Heart left ventricle (tissue), 16 donors: Measurements from ENCODE around the gene COL1A1. TPM values are rescaled to one million over a fixed set of nuclear protein-coding genes. Genes with fewer than 3 reads are reported as not detected.

Source experiments
- ATAC-seq, 4 donors: fragments of 200-7000 bp; cut with Tn5 transposase; one replicate each; pipeline ENCODE4 v1.9.1; 2020 to 2022; ENCODE audit warnings: moderate library complexity in 4 of 4, mild to moderate bottlenecking in 3 of 4, moderate number of reproducible peaks in 1 of 4
- DNase-seq, 5 donors: peaks; one replicate each; pipeline ENCODE4 v3.0.0-alpha.2; 2020
- H3K27ac ChIP-seq, 12 donors: fragments of 200-600 bp; sonication (generic) in 4 of 12; one replicate each; pipeline versions ENCODE4 v1.5.0 to v1.8.0; 2016 to 2022; ENCODE audit warnings: mild to moderate bottlenecking in 2 of 12
- H3K27me3 ChIP-seq, 9 donors: fragments of 200-600 bp; sonication (generic) in 2 of 9; one replicate each; pipeline versions ENCODE4 v1.5.1 to v1.8.0; 2016 to 2022; ENCODE audit warnings: mild to moderate bottlenecking in 3 of 9
- H3K36me3 ChIP-seq, 9 donors: fragments of 200-600 bp; sonication (generic) in 2 of 9; one replicate each; pipeline versions ENCODE4 v1.5.0 to v1.8.0; 2018 to 2022; ENCODE audit warnings: mild to moderate bottlenecking in 2 of 9
- H3K4me1 ChIP-seq, 12 donors: fragments of 200-600 bp; sonication (generic) in 4 of 12; one replicate each; pipeline versions ENCODE4 v1.5.0 to v1.8.0; 2016 to 2022; ENCODE audit warnings: mild to moderate bottlenecking in 3 of 12
- H3K4me3 ChIP-seq, 12 donors: fragments of 200-600 bp; sonication (generic) in 4 of 12; one replicate each; pipeline versions ENCODE4 v1.5.0 to v1.8.0; 2017 to 2022; ENCODE audit warnings: mild to moderate bottlenecking in 9 of 12, moderate library complexity in 4 of 12
- H3K9me3 ChIP-seq, 12 donors: fragments of 200-600 bp; sonication (generic) in 4 of 12; one replicate each; pipeline versions ENCODE4 v1.5.0 to v1.8.0; 2016 to 2022; ENCODE audit warnings: mild to moderate bottlenecking in 1 of 12
- POLR2A ChIP-seq, 2 donors: fragments of 450-650 bp; IDR thresholded peaks; one replicate each; pipeline ENCODE4 v1.6.1; 2017; ENCODE audit warnings: antibody characterized with exemption in 2 of 2, mild to moderate bottlenecking in 2 of 2, moderate library complexity in 2 of 2
- WGBS, 4 donors: extraction: QIAGEN DNeasy Blood & Tissue Kit in 2 of 4; methylation state at CpG; one replicate each; pipeline versions ENCODE4 v1.1.5 to v1.1.7; 2013 to 2018; 5-methylcytosine and 5-hydroxymethylcytosine counted together
- intact Hi-C, 10 donors: fragments of 100-400 bp; cut with DNase I; formaldehyde crosslinking; loops; one replicate each; pipeline versions ENCODE4 v1.11.1 to v1.14.2; 2022
- polyA plus RNA-seq, 2 donors: library from polyadenylated mRNA; stranded (reverse); fragments of 200-250 nt; gene quantifications; one replicate each; pipeline ENCODE4 v1.2.3, GENCODE V29; 2013
- total RNA-seq, 9 donors: library from RNA; depleted of rRNA in 2 of 9; stranded (reverse); fragments of >200 nt in 2 of 9; fragmentation: NEBNext Ultra II Directional in 3 of 9; extraction: Animal tissue kit (Norgen Biotek cat#: 25700) in 3 of 9; gene quantifications; one replicate each; pipeline versions ENCODE4 v1.1.0 to v1.2.4, GENCODE V29; 2016 to 2023
- TF ChIP-seq, protein P1 (sequence below), 12 donors: fragments of 200-600 bp; sonication (generic) in 4 of 12; IDR thresholded peaks; one replicate each; pipeline versions ENCODE4 v1.5.0 to v1.8.0; 2018 to 2022; ENCODE audit warnings: antibody characterized with exemption in 12 of 12, mild to moderate bottlenecking in 5 of 12
- donor health status: ischemic (EF 13 %, LVEDD 7.1; RV severe dilation, severe dysfunction).
- donor health status: healthy with polysubstance abuse.
- donor health status: DM: no; HTN: yes; CAD: no.
- donor health status: DM: no; HTN: no; CAD: no.
- donor health status: ischemic (EF 25% LVEDD 6.9; RV normal size, moderate dysfunction).
- donor health status: ischemic (EF 25% LVEDD 5.7; RV mildly dilated, moderate dysfunction).
- donor health status: healthy.
- donor health status: DM: yes; HTN: yes; CAD: no.
- donor health status: ischemic (EF 35%, LVEDD 5.7; RV mildly dilated, moderate dysfunction).
- donor health status: nonischemic (EF 11% LVEDD 7.7; RV severe dilation, severe dysfunction).
- donor health status: DM: yes; HTN: yes; CAD: no.
- donor health status: PGD.
- donor health status: ischemic (EF 29% LVEDD 5.4; RV normal size, mild dysfunction).
- donor health status: nonischemic (EF 23%, LVEDD 6.1; RV moderate dilation, normal function).

The COL1A1 gene
- total and polyA plus RNA-seq, 11 donors, result 10.2 to 897 (median 55.4) TPM

- Histone ChIP-seq H3K36me3 (no peaks in the 10 kb centered on the region), H3K27me3 (peaks cover 0 to 4% (median 0%) of the 10 kb centered on the region in 9 donors), H3K4me1 (peaks cover 0 to 9% (median 0%) of the 10 kb centered on the region in 12 donors), H3K9me3 (peaks cover 0 to 15% (median 3%) of the 10 kb centered on the region in 12 donors), H3K4me3 (no peak overlapping the region), H3K27ac (no peak overlapping the region)
- intact Hi-C loops, result no loop called here
- TF ChIP-seq, protein P1, sequence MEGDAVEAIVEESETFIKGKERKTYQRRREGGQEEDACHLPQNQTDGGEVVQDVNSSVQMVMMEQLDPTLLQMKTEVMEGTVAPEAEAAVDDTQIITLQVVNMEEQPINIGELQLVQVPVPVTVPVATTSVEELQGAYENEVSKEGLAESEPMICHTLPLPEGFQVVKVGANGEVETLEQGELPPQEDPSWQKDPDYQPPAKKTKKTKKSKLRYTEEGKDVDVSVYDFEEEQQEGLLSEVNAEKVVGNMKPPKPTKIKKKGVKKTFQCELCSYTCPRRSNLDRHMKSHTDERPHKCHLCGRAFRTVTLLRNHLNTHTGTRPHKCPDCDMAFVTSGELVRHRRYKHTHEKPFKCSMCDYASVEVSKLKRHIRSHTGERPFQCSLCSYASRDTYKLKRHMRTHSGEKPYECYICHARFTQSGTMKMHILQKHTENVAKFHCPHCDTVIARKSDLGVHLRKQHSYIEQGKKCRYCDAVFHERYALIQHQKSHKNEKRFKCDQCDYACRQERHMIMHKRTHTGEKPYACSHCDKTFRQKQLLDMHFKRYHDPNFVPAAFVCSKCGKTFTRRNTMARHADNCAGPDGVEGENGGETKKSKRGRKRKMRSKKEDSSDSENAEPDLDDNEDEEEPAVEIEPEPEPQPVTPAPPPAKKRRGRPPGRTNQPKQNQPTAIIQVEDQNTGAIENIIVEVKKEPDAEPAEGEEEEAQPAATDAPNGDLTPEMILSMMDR (IDR thresholded peaks at IDR 0.05), result no peak
- TF ChIP-seq POLR2A (IDR thresholded peaks at IDR 0.05), result no peak
- DNase-seq (no peak), ATAC-seq (no peak)
Observed at GRCh38 chr17:50234581-50234980, 33.1 kb upstream of the COL1A1 start.

DNA sequence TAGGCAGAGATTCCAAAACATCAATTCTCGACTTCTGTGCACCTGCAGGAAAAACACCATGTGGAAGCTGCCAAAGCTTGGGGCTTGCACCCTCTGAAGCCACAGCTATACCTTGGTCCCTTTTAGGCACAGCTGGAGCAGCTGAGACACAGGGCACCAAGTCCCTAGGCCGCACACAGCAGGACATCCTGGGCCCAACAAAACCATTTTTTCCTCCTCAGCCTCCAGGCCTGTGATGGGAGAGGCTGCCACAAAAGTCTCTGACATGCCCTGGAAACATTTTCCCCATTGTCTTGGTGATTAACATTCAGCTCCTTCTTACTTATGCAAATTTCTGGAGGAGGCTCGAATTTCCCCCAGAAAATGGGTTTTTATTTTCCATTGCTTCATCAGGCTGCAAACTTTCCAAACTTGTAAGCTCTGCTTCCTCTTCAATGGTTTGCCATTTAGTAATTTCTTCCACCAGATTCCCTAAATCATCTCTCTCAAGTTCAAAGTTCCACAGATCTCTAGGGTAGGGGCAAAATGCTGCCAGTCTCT is 24.3 kb upstream of the COL1A1 start:
- H3K27ac ChIP-seq, result no peak overlapping the region
- no peak overlapping the region for H3K4me3 ChIP-seq
- peaks cover 0 to 10% (median 0%) of the 10 kb centered on the region in 12 donors for H3K9me3 ChIP-seq
- 74 to 81% (median 77%) methylated on average over 3 of the region's 3 CpGs for WGBS, 4 donors
- no peak for DNase-seq
- no peak for ATAC-seq
- H3K36me3 ChIP-seq, result no peaks in the 10 kb centered on the region
- intact Hi-C loops, result no loop called here
- H3K27me3 ChIP-seq, result no peaks in the 10 kb centered on the region
- peaks cover 0 to 20% (median 6%) of the 10 kb centered on the region in 12 donors for H3K4me1 ChIP-seq
- TF ChIP-seq, protein P1 (IDR thresholded peaks at IDR 0.05), result no peak
- no peak for TF ChIP-seq POLR2A (IDR thresholded peaks at IDR 0.05)

DNA sequence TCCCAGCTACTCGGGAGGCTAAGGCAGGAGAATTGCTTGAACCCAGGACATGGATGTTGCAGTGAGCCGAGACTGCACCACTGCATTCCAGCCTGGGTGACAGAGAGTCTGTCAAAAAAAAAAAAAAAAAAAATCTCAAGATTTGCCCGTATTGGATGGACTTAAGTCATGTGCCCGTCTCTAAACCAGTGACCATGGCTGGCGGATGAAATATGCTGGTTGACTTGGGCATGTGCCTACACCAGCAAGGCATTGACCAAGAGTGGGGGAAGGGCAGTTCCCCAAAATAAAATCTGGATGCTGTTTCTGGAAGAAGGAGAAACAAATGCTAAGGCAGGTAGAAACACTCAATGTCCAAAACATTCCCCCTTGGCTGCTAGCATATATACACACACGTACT is 21.5 kb upstream of the COL1A1 start:
- DNase-seq (no peak), ATAC-seq (no peak)
- H3K4me1 ChIP-seq, result peaks cover 0 to 46% (median 11%) of the 10 kb centered on the region in 12 donors
- intact Hi-C loops, result no loop called here
- peak overlapping the region in 2 of 12 donors; percentile 35 for H3K27ac ChIP-seq
- H3K27me3 ChIP-seq, result peaks cover 0 to 2% (median 0%) of the 10 kb centered on the region in 9 donors
- H3K4me3 ChIP-seq, result no peak overlapping the region
- H3K9me3 ChIP-seq, result peaks cover 0 to 10% (median 0%) of the 10 kb centered on the region in 12 donors
- no peaks in the 10 kb centered on the region for H3K36me3 ChIP-seq
- 84 to 90% (median 85%) methylated on average over 6 of the region's 6 CpGs for WGBS, 4 donors
- TF ChIP-seq POLR2A (IDR thresholded peaks at IDR 0.05), result no peak
- TF ChIP-seq, protein P1 (IDR thresholded peaks at IDR 0.05), result no peak

DNA sequence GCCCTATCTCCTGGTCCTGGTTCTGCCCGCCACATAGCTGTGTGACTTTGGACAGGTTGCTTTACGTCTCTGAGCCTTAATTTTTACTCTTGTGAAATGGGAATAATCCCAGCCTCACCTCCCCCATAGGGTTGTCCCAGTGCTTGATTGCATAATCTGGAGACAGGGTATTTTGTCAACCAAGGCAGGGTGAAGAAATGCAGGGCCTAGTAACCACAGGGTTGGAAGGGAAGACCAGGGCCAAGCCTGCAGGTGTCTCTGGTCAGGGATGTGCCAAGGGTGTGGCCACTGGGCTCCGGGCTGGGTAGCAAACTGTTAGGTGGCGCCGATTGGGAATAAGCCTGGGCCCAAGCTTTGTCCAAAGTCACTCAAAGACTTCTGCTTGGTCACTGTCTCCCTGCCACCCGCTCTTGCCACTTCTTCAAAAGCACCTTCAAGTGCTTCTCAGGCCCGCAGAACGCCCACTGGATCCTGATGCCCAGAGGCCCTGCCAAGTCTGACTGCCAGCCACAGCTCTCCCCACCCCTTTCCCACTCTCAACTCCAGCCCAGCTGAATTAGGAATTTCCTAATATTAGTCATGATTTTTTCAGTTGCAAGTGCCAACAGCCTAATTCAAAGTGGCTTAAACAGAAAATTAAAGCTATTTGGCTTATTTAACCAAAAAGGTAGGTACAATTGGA is 20.6 kb upstream of the COL1A1 start:
- no peaks in the 10 kb centered on the region for H3K36me3 ChIP-seq
- H3K27me3 ChIP-seq, result peaks cover 0 to 2% (median 0%) of the 10 kb centered on the region in 9 donors
- H3K9me3 ChIP-seq, result peaks cover 0 to 8% (median 0%) of the 10 kb centered on the region in 12 donors
- TF ChIP-seq, protein P1 (IDR thresholded peaks at IDR 0.05), result no peak
- TF ChIP-seq POLR2A (IDR thresholded peaks at IDR 0.05), result no peak
- 71 to 77% (median 73%) methylated on average over 8 of the region's 8 CpGs for WGBS, 4 donors
- DNase-seq, result peak in 1 of 5 donors; percentile 43
- intact Hi-C loops, result no loop called here
- H3K27ac ChIP-seq, result peak overlapping the region in 8 of 12 donors; percentile 8 to 49 (median 31)
- no peak overlapping the region for H3K4me3 ChIP-seq
- peak; percentile 17 to 76 (median 53) for ATAC-seq
- peaks cover 0 to 51% (median 14%) of the 10 kb centered on the region in 12 donors for H3K4me1 ChIP-seq
